Testis (tissue), 3 donors: ENCODE results near the gene AOX1. TPM values are rescaled to one million over a fixed set of nuclear protein-coding genes. Genes with fewer than 3 reads are reported as not detected.
A peak's percentile ranks its signal among the peaks of the same experiment; 100 is the strongest.

Experiments used
- DNase-seq: peaks from one replicate; pipeline ENCODE4 v3.0.0-alpha.2; 2019
- H3K27ac ChIP-seq, 2 donors: fragments of 200-600 bp; sonication (generic); one replicate each; pipeline ENCODE4 v1.5.1; 2019
- H3K27me3 ChIP-seq: fragments of 200-600 bp; sonication (generic); one replicate; pipeline ENCODE4 v1.5.1; 2019
- H3K36me3 ChIP-seq: fragments of 200-600 bp; sonication (generic); one replicate; pipeline ENCODE4 v1.5.1; 2017; ENCODE audit warnings: low read depth; ENCODE audit errors: missing control alignments
- H3K4me1 ChIP-seq: fragments of 200-600 bp; sonication (generic); one replicate; pipeline ENCODE4 v1.5.1; 2019
- H3K4me3 ChIP-seq, 2 donors: fragments of 200-600 bp; sonication (generic); one replicate each; pipeline ENCODE4 v1.5.1; 2017 to 2019
- H3K9me3 ChIP-seq: fragments of 200-600 bp; sonication (generic); one replicate; pipeline ENCODE4 v1.5.1; 2017
- CTCF ChIP-seq, 3 experiments: fragments of 450-650 bp in 2 of 3; fragments of 200-600 bp in 1 of 3; sonication (generic) in 1 of 3; IDR thresholded peaks; one replicate each; pipeline ENCODE4 v1.5.1; 2016 to 2019; ENCODE audit warnings: antibody characterized with exemption in 3 of 3, mild to moderate bottlenecking in 2 of 3, moderate library complexity in 1 of 3
- POLR2A ChIP-seq: fragments of 450-650 bp; IDR thresholded peaks from one replicate; pipeline ENCODE4 v1.6.1; 2017; ENCODE audit warnings: antibody characterized with exemption, mild to moderate bottlenecking, moderate library complexity
- WGBS, 2 donors: methylation state at CpG; one replicate each; pipeline ENCODE4 v1.1.5; 2018; 5-methylcytosine and 5-hydroxymethylcytosine counted together
- intact Hi-C: fragments of 100-400 bp; cut with DNase I; formaldehyde crosslinking; loops from one replicate; pipeline ENCODE4 v1.15.1; 2023; ENCODE audit warnings: low total_unique reads
- polyA plus RNA-seq: library from polyadenylated mRNA; stranded (reverse); fragments of 350-450 nt; fragmentation: Illumina TruSeq; extraction: RNeasy Lipid Tissue Mini Kit (QIAGEN cat#74804); gene quantifications from one replicate; pipeline ENCODE4 v1.2.3, GENCODE V29; 2014; ENCODE audit warnings: low read depth, low replicate concordance; ENCODE audit not compliant: insufficient read depth
- total RNA-seq, 2 donors: library from RNA; depleted of rRNA; stranded (reverse); fragments of >200 nt; gene quantifications; one replicate each; pipeline ENCODE4 v1.2.3, GENCODE V29; 2016

AOX1 gene
- total and polyA plus RNA-seq, 3 donors from 2014 or later = 28.7 to 34.1 (median 29.4) TPM

- H3K27ac ChIP-seq = no peak overlapping the region
- H3K36me3 ChIP-seq = no peaks in the 10 kb centered on the region
- DNase-seq = no peak
- TF ChIP-seq POLR2A = no peak
- H3K4me3 ChIP-seq = no peak overlapping the region
- intact Hi-C loops = no loop called here
- H3K27me3 ChIP-seq = no peaks in the 10 kb centered on the region
- H3K4me1 ChIP-seq = no peaks in the 10 kb centered on the region
- no peaks in the 10 kb centered on the region for H3K9me3 ChIP-seq
- WGBS, 2 donors = 85 to 93% methylated on average over 4 of the region's 4 CpGs
These were observed 27.9 kb downstream of the AOX1 start for GRCh38 chr2:200613692-200614091.

GRCh38 chr2:200614249-200614648 is 28.4 kb downstream of the AOX1 start:
- Histone ChIP-seq H3K4me3 (no peak overlapping the region), H3K4me1 (no peaks in the 10 kb centered on the region), H3K9me3 (no peaks in the 10 kb centered on the region), H3K36me3 (no peaks in the 10 kb centered on the region), H3K27me3 (no peaks in the 10 kb centered on the region), H3K27ac (no peak overlapping the region)
- WGBS, 2 donors = 91 to 98% methylated on average over 2 of the region's 2 CpGs
- intact Hi-C loops = no loop called here
- no peak for DNase-seq
- no peak for TF ChIP-seq CTCF (IDR thresholded peaks at IDR 0.05)
- no peak for TF ChIP-seq POLR2A

- WGBS, 2 donors = 87 to 88% methylated on average over 1 of the region's 1 CpG
- intact Hi-C loops = no loop called here
- Histone ChIP-seq H3K27ac (no peak overlapping the region), H3K9me3 (no peaks in the 10 kb centered on the region), H3K4me3 (no peak overlapping the region), H3K27me3 (no peaks in the 10 kb centered on the region), H3K36me3 (no peaks in the 10 kb centered on the region), H3K4me1 (no peaks in the 10 kb centered on the region)
- TF ChIP-seq POLR2A (no peak), CTCF (IDR thresholded peaks at IDR 0.05) (no peak)
- no peak for DNase-seq
These were observed 29.4 kb downstream of the AOX1 start for GRCh38 chr2:200615247-200615646.

GRCh38 chr2:200616193-200616592 is 30.4 kb downstream of the AOX1 start:
- Histone ChIP-seq H3K9me3 (no peaks in the 10 kb centered on the region), H3K27me3 (no peaks in the 10 kb centered on the region), H3K4me3 (no peak overlapping the region), H3K27ac (no peak overlapping the region), H3K4me1 (no peaks in the 10 kb centered on the region), H3K36me3 (no peaks in the 10 kb centered on the region)
- intact Hi-C loops = no loop called here
- 74 to 79% methylated on average over 5 of the region's 5 CpGs for whole genome bisulfite sequencing, 2 donors
- DNase-seq = peak; percentile 43
- no peak for TF ChIP-seq POLR2A
- TF ChIP-seq CTCF (IDR thresholded peaks at IDR 0.05) = no peak

- TF ChIP-seq POLR2A (no peak), CTCF (IDR thresholded peaks at IDR 0.05) (no peak)
- no peak overlapping the region for H3K27ac ChIP-seq
- intact Hi-C loops = no loop called here
- H3K9me3 ChIP-seq = no peaks in the 10 kb centered on the region
- H3K36me3 ChIP-seq = no peaks in the 10 kb centered on the region
- no peak overlapping the region for H3K4me3 ChIP-seq
- H3K4me1 ChIP-seq = no peaks in the 10 kb centered on the region
- no peaks in the 10 kb centered on the region for H3K27me3 ChIP-seq
- WGBS, 2 donors = 73 to 77% methylated on average over 4 of the region's 4 CpGs
- no peak for DNase-seq
These were observed 30.8 kb downstream of the AOX1 start for GRCh38 chr2:200616656-200617055.
